Effector memory CD8-positive, alpha-beta T cell (primary cell): Measurements from ENCODE around the gene RAB7A.
"Not testable (repeated sequence)": the region's sequence is repeated elsewhere in the genome, so short reads cannot be mapped to it uniquely, and the experiment has no call there.

Source experiments
- ATAC-seq: fragments of 150-1000 bp; cut with Tn5 transposase; replicated peaks from 2 replicates; pipeline ENCODE4 v1.10.0; 2021; ENCODE audit warnings: mild to moderate bottlenecking, moderate library complexity
- DNase-seq, 3 experiments: peaks; one replicate each; pipeline ENCODE4 v3.0.0; 2021
- H3K27ac Mint-ChIP-seq, 2 donors: one replicate each; pipeline ENCODE4 v1.8.0; 2022; ENCODE audit warnings: mild to moderate bottlenecking in 2 of 2, mixed read lengths in 2 of 2, moderate library complexity in 2 of 2
- H3K27me3 Mint-ChIP-seq, 2 donors: one replicate each; pipeline ENCODE4 v1.8.0; 2022; ENCODE audit warnings: mixed read lengths in 2 of 2
- H3K36me3 Mint-ChIP-seq: one replicate; pipeline ENCODE4 v1.8.0; 2022; ENCODE audit warnings: mild to moderate bottlenecking, moderate library complexity, mixed read lengths; ENCODE audit not compliant: insufficient read depth
- H3K4me1 Mint-ChIP-seq, 2 donors: one replicate each; pipeline ENCODE4 v1.8.0; 2022; ENCODE audit warnings: low read depth in 2 of 2, mixed read lengths in 2 of 2
- H3K4me3 Mint-ChIP-seq, 2 donors: one replicate each; pipeline ENCODE4 v1.8.0; 2022; ENCODE audit warnings: mild to moderate bottlenecking in 2 of 2, mixed read lengths in 2 of 2, moderate library complexity in 2 of 2
- H3K9me3 Mint-ChIP-seq, 2 donors: one replicate each; pipeline ENCODE4 v1.8.0; 2022; ENCODE audit warnings: mixed read lengths in 2 of 2

RAB7A gene

GRCh38 chr3:128701342-128702212, 24.4 kb upstream of the RAB7A start:
- H3K36me3 Mint-ChIP-seq: peaks cover 4% of the 10 kb centered on the region
- no peak for DNase-seq
- H3K4me3 Mint-ChIP-seq: no peak overlapping the region
- H3K27ac Mint-ChIP-seq: no peak overlapping the region
- ATAC-seq: no peak
- H3K9me3 Mint-ChIP-seq: no peaks in the 10 kb centered on the region
- H3K27me3 Mint-ChIP-seq: no peaks in the 10 kb centered on the region
- peaks cover 0 to 3% of the 10 kb centered on the region in 2 donors for H3K4me1 Mint-ChIP-seq

GRCh38 chr3:128702391-128702790, 23.6 kb upstream of the RAB7A start:
- DNase-seq: no peak
- no peak overlapping the region for H3K27ac Mint-ChIP-seq
- peaks cover 0 to 3% of the 10 kb centered on the region in 2 donors for H3K4me1 Mint-ChIP-seq
- no peak overlapping the region for H3K4me3 Mint-ChIP-seq
- no peaks in the 10 kb centered on the region for H3K27me3 Mint-ChIP-seq
- peaks cover 4% of the 10 kb centered on the region for H3K36me3 Mint-ChIP-seq
- no peaks in the 10 kb centered on the region for H3K9me3 Mint-ChIP-seq
- ATAC-seq: no peak

GRCh38 chr3:128703561-128703960, 22.4 kb upstream of the RAB7A start:
- H3K9me3 Mint-ChIP-seq: no peaks in the 10 kb centered on the region
- no peak overlapping the region for H3K4me3 Mint-ChIP-seq
- peaks cover 0 to 2% of the 10 kb centered on the region in 2 donors for H3K4me1 Mint-ChIP-seq
- H3K36me3 Mint-ChIP-seq: no peaks in the 10 kb centered on the region
- no peak for DNase-seq
- no peak for ATAC-seq
- no peaks in the 10 kb centered on the region for H3K27me3 Mint-ChIP-seq
- H3K27ac Mint-ChIP-seq: no peak overlapping the region

GRCh38 chr3:128706086-128706615, 19.8 kb upstream of the RAB7A start:
- ATAC-seq (no peak), DNase-seq (no peak)
- H3K27me3 Mint-ChIP-seq: no peaks in the 10 kb centered on the region
- H3K36me3 Mint-ChIP-seq: peaks cover 4% of the 10 kb centered on the region
- no peaks in the 10 kb centered on the region for H3K4me1 Mint-ChIP-seq
- H3K27ac Mint-ChIP-seq: no peak overlapping the region
- H3K4me3 Mint-ChIP-seq: no peak overlapping the region
- H3K9me3 Mint-ChIP-seq: no peaks in the 10 kb centered on the region

GRCh38 chr3:128707928-128708494, 18.0 kb upstream of the RAB7A start:
- Mint-ChIP-seq H3K27me3 (no peaks in the 10 kb centered on the region), H3K4me3 (no peak overlapping the region), H3K4me1 (no peaks in the 10 kb centered on the region), H3K9me3 (no peaks in the 10 kb centered on the region), H3K36me3 (peaks cover 6% of the 10 kb centered on the region), H3K27ac (no peak overlapping the region)
- DNase-seq (no peak), ATAC-seq (no peak)

GRCh38 chr3:128709038-128709437, 16.9 kb upstream of the RAB7A start:
- DNase-seq (no peak), ATAC-seq (no peak)
- no peaks in the 10 kb centered on the region for H3K27me3 Mint-ChIP-seq
- H3K36me3 Mint-ChIP-seq: peaks cover 6% of the 10 kb centered on the region
- H3K4me3 Mint-ChIP-seq: no peak overlapping the region
- no peaks in the 10 kb centered on the region for H3K9me3 Mint-ChIP-seq
- H3K4me1 Mint-ChIP-seq: no peaks in the 10 kb centered on the region
- no peak overlapping the region for H3K27ac Mint-ChIP-seq

GRCh38 chr3:128709506-128710210, 16.3 kb upstream of the RAB7A start:
- H3K4me3 Mint-ChIP-seq: no peak overlapping the region
- no peaks in the 10 kb centered on the region for H3K27me3 Mint-ChIP-seq
- peaks cover 0 to 2% of the 10 kb centered on the region in 2 donors for H3K4me1 Mint-ChIP-seq
- ATAC-seq (no peak), DNase-seq (no peak)
- H3K36me3 Mint-ChIP-seq: peaks cover 6% of the 10 kb centered on the region
- H3K27ac Mint-ChIP-seq: no peak overlapping the region
- H3K9me3 Mint-ChIP-seq: no peaks in the 10 kb centered on the region

GRCh38 chr3:128710816-128711433, 15.1 kb upstream of the RAB7A start:
- no peak overlapping the region for H3K4me3 Mint-ChIP-seq
- ATAC-seq (no peak), DNase-seq (no peak)
- no peaks in the 10 kb centered on the region for H3K27me3 Mint-ChIP-seq
- no peaks in the 10 kb centered on the region for H3K9me3 Mint-ChIP-seq
- H3K36me3 Mint-ChIP-seq: peaks cover 6% of the 10 kb centered on the region
- peak overlapping the region in 1 of 2 donors; percentile 20 for H3K27ac Mint-ChIP-seq
- H3K4me1 Mint-ChIP-seq: peaks cover 5 to 9% of the 10 kb centered on the region in 2 donors

- peaks cover 6% of the 10 kb centered on the region for H3K36me3 Mint-ChIP-seq
- no peaks in the 10 kb centered on the region for H3K27me3 Mint-ChIP-seq
- ATAC-seq (no peak), DNase-seq (no peak)
- H3K4me1 Mint-ChIP-seq: peaks cover 5 to 9% of the 10 kb centered on the region in 2 donors
- H3K27ac Mint-ChIP-seq: peak overlapping the region in 1 of 2 donors; percentile 32
- H3K4me3 Mint-ChIP-seq: no peak overlapping the region
- no peaks in the 10 kb centered on the region for H3K9me3 Mint-ChIP-seq
Observed at GRCh38 chr3:128712848-128713247, 13.1 kb upstream of the RAB7A start.

- Mint-ChIP-seq H3K27me3 (no peaks in the 10 kb centered on the region), H3K4me1 (peaks cover 5 to 9% of the 10 kb centered on the region in 2 donors), H3K36me3 (peaks cover 3% of the 10 kb centered on the region), H3K4me3 (peak overlapping the region; percentile 22 to 38), H3K27ac (peak overlapping the region; percentile 55 to 57), H3K9me3 (no peaks in the 10 kb centered on the region)
- ATAC-seq (peak; percentile 96), DNase-seq (peak; percentile 11 to 19 (median 16))
Observed at GRCh38 chr3:128714887-128715491, 11.0 kb upstream of the RAB7A start.

GRCh38 chr3:128718892-128719291, 7.1 kb upstream of the RAB7A start:
- ATAC-seq, DNase-seq, H3K9me3 Mint-ChIP-seq, H3K36me3 Mint-ChIP-seq, H3K4me3 Mint-ChIP-seq, H3K27ac Mint-ChIP-seq, H3K4me1 Mint-ChIP-seq: not testable (repeated sequence)
- peaks cover 16 to 17% of the 10 kb centered on the region in 2 donors for H3K27me3 Mint-ChIP-seq

GRCh38 chr3:128720891-128721290, 5.1 kb upstream of the RAB7A start:
- DNase-seq (no peak), ATAC-seq (no peak)
- Mint-ChIP-seq H3K27ac (no peak overlapping the region), H3K27me3 (peaks cover 16 to 17% of the 10 kb centered on the region in 2 donors), H3K4me3 (no peak overlapping the region), H3K36me3 (peaks cover 2% of the 10 kb centered on the region), H3K9me3 (no peaks in the 10 kb centered on the region), H3K4me1 (peaks cover 7 to 8% of the 10 kb centered on the region in 2 donors)

GRCh38 chr3:128723477-128723876, 2.5 kb upstream of the RAB7A start:
- H3K4me1 Mint-ChIP-seq: peaks cover 21 to 23% of the 10 kb centered on the region in 2 donors
- H3K27ac Mint-ChIP-seq: no peak overlapping the region
- H3K36me3 Mint-ChIP-seq: peaks cover 8% of the 10 kb centered on the region
- no peaks in the 10 kb centered on the region for H3K9me3 Mint-ChIP-seq
- DNase-seq: no peak
- no peak overlapping the region for H3K4me3 Mint-ChIP-seq
- H3K27me3 Mint-ChIP-seq: peaks cover 16 to 17% of the 10 kb centered on the region in 2 donors
- no peak for ATAC-seq
